H9 (cell line): ENCODE data around the gene OR12D1. TPM values are rescaled to one million over a fixed set of nuclear protein-coding genes. Genes with fewer than 3 reads are reported as not detected.

Source experiments
- DNase-seq: peaks from one replicate; pipeline ENCODE4 v3.0.0-alpha.2; 2017
- H2AFZ ChIP-seq: one replicate; pipeline ENCODE4 v1.6.1; 2013; ENCODE audit warnings: mild to moderate bottlenecking, low read length, control low read depth, moderate library complexity
- H2AK5ac ChIP-seq: 2 replicates; pipeline ENCODE4 v1.6.1; 2013; ENCODE audit warnings: low read length, control low read depth, mixed read lengths; ENCODE audit not compliant: insufficient read length
- H2BK120ac ChIP-seq: one replicate; pipeline ENCODE4 v1.6.1; 2013; ENCODE audit warnings: low read depth, mild to moderate bottlenecking, low read length, control low read depth, inconsistent platforms; ENCODE audit not compliant: poor library complexity, severe bottlenecking
- H2BK12ac ChIP-seq: 2 replicates; pipeline ENCODE4 v1.6.1; 2013; ENCODE audit warnings: low read length, control low read depth, mixed read lengths, low read depth; ENCODE audit not compliant: insufficient read length
- H2BK15ac ChIP-seq: 2 replicates; pipeline ENCODE4 v1.6.1; 2013; ENCODE audit warnings: low read depth, low read length, control low read depth
- H2BK20ac ChIP-seq: one replicate; pipeline ENCODE4 v1.6.1; 2013; ENCODE audit warnings: low read depth, mild to moderate bottlenecking, low read length, control low read depth, inconsistent platforms; ENCODE audit not compliant: poor library complexity, severe bottlenecking
- H2BK5ac ChIP-seq: 2 replicates; pipeline ENCODE4 v1.6.1; 2013; ENCODE audit warnings: low read length, control low read depth, mixed read lengths; ENCODE audit not compliant: insufficient read length
- H3K14ac ChIP-seq: 2 replicates; pipeline ENCODE4 v1.6.1; 2013; ENCODE audit warnings: low read length, control low read depth; ENCODE audit not compliant: insufficient read depth
- H3K18ac ChIP-seq: 2 replicates; pipeline ENCODE4 v1.6.1; 2013; ENCODE audit warnings: low read depth, mild to moderate bottlenecking, mixed read lengths, low read length, control low read depth; ENCODE audit not compliant: insufficient read length
- H3K23ac ChIP-seq: 2 replicates; pipeline ENCODE4 v1.6.1; 2013; ENCODE audit warnings: low read length, control low read depth, mixed read lengths, low read depth; ENCODE audit not compliant: insufficient read length
- H3K23me2 ChIP-seq: 2 replicates; pipeline ENCODE4 v1.6.1; 2013; ENCODE audit warnings: low read depth, mild to moderate bottlenecking, mixed read lengths, low read length, control low read depth; ENCODE audit not compliant: insufficient read length, poor library complexity, severe bottlenecking
- H3K27ac ChIP-seq: 2 replicates; pipeline ENCODE4 v1.5.1; 2013; ENCODE audit warnings: low read length, control low read depth, mixed read lengths, low read depth; ENCODE audit not compliant: insufficient read length
- H3K27me3 ChIP-seq: 2 replicates; pipeline ENCODE4 v1.6.1; 2013; ENCODE audit warnings: low read length, control low read depth, inconsistent platforms; ENCODE audit not compliant: insufficient read depth
- H3K4ac ChIP-seq: 2 replicates; pipeline ENCODE4 v1.6.1; 2013; ENCODE audit warnings: low read depth, mild to moderate bottlenecking, control low read depth, inconsistent platforms, low read length, moderate library complexity
- H3K4me1 ChIP-seq: 2 replicates; pipeline ENCODE4 v1.6.1; 2013; ENCODE audit warnings: low read length, control low read depth, inconsistent platforms; ENCODE audit not compliant: insufficient read depth
- H3K4me2 ChIP-seq: 2 replicates; pipeline ENCODE4 v1.6.1; 2013; ENCODE audit warnings: low read length, control low read depth, mixed read lengths; ENCODE audit not compliant: insufficient read length, insufficient read depth
- H3K56ac ChIP-seq: 2 replicates; pipeline ENCODE4 v1.6.1; 2013; ENCODE audit warnings: low read depth, mild to moderate bottlenecking, mixed read lengths, low read length, control low read depth; ENCODE audit not compliant: insufficient read length
- H3K79me1 ChIP-seq: 2 replicates; pipeline ENCODE4 v1.6.1; 2013; ENCODE audit warnings: low read depth, mild to moderate bottlenecking, moderate library complexity, low read length, control low read depth, inconsistent platforms; ENCODE audit not compliant: insufficient read depth, poor library complexity, severe bottlenecking
- H3K79me2 ChIP-seq: 2 replicates; pipeline ENCODE4 v1.6.1; 2013; ENCODE audit warnings: low read length, control low read depth, inconsistent platforms; ENCODE audit not compliant: insufficient read depth
- H3K9ac ChIP-seq: 2 replicates; pipeline ENCODE4 v1.6.1; 2013; ENCODE audit warnings: low read length, control low read depth, mixed read lengths; ENCODE audit not compliant: insufficient read length; ENCODE audit errors: extremely low read depth
- H3K9me3 ChIP-seq: one replicate; pipeline ENCODE4 v1.6.1; 2013; ENCODE audit warnings: low read depth, low read length, inconsistent platforms; ENCODE audit not compliant: control insufficient read depth
- H3T11ph ChIP-seq: one replicate; pipeline ENCODE4 v1.6.1; 2013; ENCODE audit warnings: mild to moderate bottlenecking, low read length, control low read depth, inconsistent platforms
- H4K20me1 ChIP-seq: one replicate; pipeline ENCODE4 v1.6.1; 2013; ENCODE audit not compliant: control insufficient read depth, insufficient read length, insufficient read depth
- H4K5ac ChIP-seq: 2 replicates; pipeline ENCODE4 v1.6.1; 2013; ENCODE audit warnings: low read depth, mild to moderate bottlenecking, mixed read lengths, low read length, control low read depth; ENCODE audit not compliant: insufficient read length
- H4K8ac ChIP-seq: replicated peaks from 2 replicates; pipeline ENCODE4 v1.6.1; 2013; ENCODE audit warnings: low read length, control low read depth, mixed read lengths, low read depth; ENCODE audit not compliant: insufficient read length
- H4K91ac ChIP-seq: 2 replicates; pipeline ENCODE4 v1.6.1; 2013; ENCODE audit warnings: low read depth, mild to moderate bottlenecking, moderate library complexity, mixed read lengths, low read length, control low read depth; ENCODE audit not compliant: insufficient read length
- H3K27ac Mint-ChIP-seq, 3 experiments: 2 replicates in 2 of 3; 3 replicates in 1 of 3; pipeline ENCODE4 v1.8.0; 2020 to 2021; ENCODE audit warnings: mixed read lengths in 3 of 3, mild to moderate bottlenecking in 1 of 3, moderate library complexity in 1 of 3
- H3K27me3 Mint-ChIP-seq: 2 replicates; pipeline ENCODE4 v1.8.0; 2021; ENCODE audit warnings: low read depth, mild to moderate bottlenecking, moderate library complexity, mixed read lengths
- H3K36me3 Mint-ChIP-seq, 3 experiments: 2 replicates in 2 of 3; 3 replicates in 1 of 3; pipeline ENCODE4 v1.8.0; 2020 to 2021; ENCODE audit warnings: low read depth in 3 of 3, mixed read lengths in 3 of 3; ENCODE audit not compliant: insufficient read depth in 1 of 3
- H3K4me1 Mint-ChIP-seq, 2 experiments: 2 replicates each; pipeline ENCODE4 v1.8.0; 2020; ENCODE audit warnings: mixed read lengths in 2 of 2
- H3K4me3 Mint-ChIP-seq, 2 experiments: 2 replicates in 1 of 2; 3 replicates in 1 of 2; pipeline ENCODE4 v1.8.0; 2020 to 2021; ENCODE audit warnings: mild to moderate bottlenecking in 2 of 2, mixed read lengths in 2 of 2, moderate library complexity in 1 of 2
- H3K9me3 Mint-ChIP-seq, 2 experiments: 2 replicates in 1 of 2; 3 replicates in 1 of 2; pipeline ENCODE4 v1.8.0; 2020; ENCODE audit warnings: mild to moderate bottlenecking in 2 of 2, mixed read lengths in 2 of 2, moderate library complexity in 1 of 2
- WGBS: extraction: QIAGEN DNeasy Blood & Tissue Kit; methylation state at CpG from one replicate; pipeline ENCODE4 v1.1.7; 2013; ENCODE audit warnings: missing lambda C conversion rate, low lambda C conversion rate, mixed read lengths; ENCODE audit not compliant: insufficient read length; ENCODE audit errors: extremely low coverage; 5-methylcytosine and 5-hydroxymethylcytosine counted together
- total RNA-seq: library from RNA; stranded (reverse); gene quantifications from 2 replicates; pipeline ENCODE4 v1.2.1, GENCODE V29; 2021
- TF ChIP-seq, protein P1 (sequence below): fragments of 200-600 bp; sonication (generic); conservative IDR thresholded peaks from 3 replicates; pipeline ENCODE4 v1.8.0; 2021; ENCODE audit warnings: antibody characterized with exemption, mild to moderate bottlenecking

The OR12D1 gene
- total RNA-seq, 1 experiment from 2014 or later, result not detected

DNA sequence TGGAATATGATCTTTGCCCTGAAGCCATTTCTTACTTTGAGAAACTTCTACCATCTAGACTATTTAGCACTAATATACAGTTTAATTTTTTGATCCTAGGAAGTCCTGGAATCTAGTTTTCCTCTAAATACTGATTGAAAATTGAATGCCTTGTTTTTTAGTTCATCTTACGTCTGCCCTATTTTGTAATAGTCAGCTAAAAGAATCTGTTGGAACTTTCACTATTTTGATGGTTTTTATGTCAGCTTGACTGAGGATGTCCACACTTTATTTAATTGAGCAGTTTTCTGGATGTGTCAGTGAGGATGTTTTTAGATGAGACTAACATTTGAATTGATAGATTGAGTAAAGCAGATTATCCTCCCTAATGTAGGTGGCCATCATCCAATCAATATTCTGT, 10.9 kb upstream of the OR12D1 start:
- no peak for DNase-seq
- H3K4me1 ChIP-seq, result no peaks in the 10 kb centered on the region
- H3K4me1 Mint-ChIP-seq, result no peaks in the 10 kb centered on the region
- no peak overlapping the region for H3K4me2 ChIP-seq
- H4K20me1 ChIP-seq, result no peaks in the 10 kb centered on the region
- H2BK20ac ChIP-seq, result no peak overlapping the region
- H3K79me2 ChIP-seq, result no peaks in the 10 kb centered on the region
- H3K9me3 ChIP-seq, result no peaks in the 10 kb centered on the region
- no peak overlapping the region for H3K27ac ChIP-seq
- WGBS, result no CpG with 5 or more reads among the region's 1 CpG
- H2BK15ac ChIP-seq, result no peak overlapping the region
- no peak overlapping the region for H3K4me3 Mint-ChIP-seq
- H2BK120ac ChIP-seq, result no peak overlapping the region
- H2AK5ac ChIP-seq, result no peak overlapping the region
- H3K14ac ChIP-seq, result no peak overlapping the region
- H4K91ac ChIP-seq, result no peak overlapping the region
- no peaks in the 10 kb centered on the region for H3K27me3 Mint-ChIP-seq
- H3K23me2 ChIP-seq, result no peaks in the 10 kb centered on the region
- no peak overlapping the region for H3K56ac ChIP-seq
- no peak overlapping the region for H3K4ac ChIP-seq
- no peaks in the 10 kb centered on the region for H3K27me3 ChIP-seq
- no peaks in the 10 kb centered on the region for H3K79me1 ChIP-seq
- no peak overlapping the region for H3K23ac ChIP-seq
- no peak overlapping the region for H2BK5ac ChIP-seq
- TF ChIP-seq, protein P1, sequence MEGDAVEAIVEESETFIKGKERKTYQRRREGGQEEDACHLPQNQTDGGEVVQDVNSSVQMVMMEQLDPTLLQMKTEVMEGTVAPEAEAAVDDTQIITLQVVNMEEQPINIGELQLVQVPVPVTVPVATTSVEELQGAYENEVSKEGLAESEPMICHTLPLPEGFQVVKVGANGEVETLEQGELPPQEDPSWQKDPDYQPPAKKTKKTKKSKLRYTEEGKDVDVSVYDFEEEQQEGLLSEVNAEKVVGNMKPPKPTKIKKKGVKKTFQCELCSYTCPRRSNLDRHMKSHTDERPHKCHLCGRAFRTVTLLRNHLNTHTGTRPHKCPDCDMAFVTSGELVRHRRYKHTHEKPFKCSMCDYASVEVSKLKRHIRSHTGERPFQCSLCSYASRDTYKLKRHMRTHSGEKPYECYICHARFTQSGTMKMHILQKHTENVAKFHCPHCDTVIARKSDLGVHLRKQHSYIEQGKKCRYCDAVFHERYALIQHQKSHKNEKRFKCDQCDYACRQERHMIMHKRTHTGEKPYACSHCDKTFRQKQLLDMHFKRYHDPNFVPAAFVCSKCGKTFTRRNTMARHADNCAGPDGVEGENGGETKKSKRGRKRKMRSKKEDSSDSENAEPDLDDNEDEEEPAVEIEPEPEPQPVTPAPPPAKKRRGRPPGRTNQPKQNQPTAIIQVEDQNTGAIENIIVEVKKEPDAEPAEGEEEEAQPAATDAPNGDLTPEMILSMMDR, result no peak
- H3K9me3 Mint-ChIP-seq, result peaks cover 3 to 6% of the 10 kb centered on the region in 2 experiments; a peak in 3 of 5 replicates
- H3K27ac Mint-ChIP-seq, result no peak overlapping the region
- no peak overlapping the region for H3T11ph ChIP-seq
- no peak overlapping the region for H2AFZ ChIP-seq
- H4K5ac ChIP-seq, result no peak overlapping the region
- H3K9ac ChIP-seq, result no peak overlapping the region
- no peak overlapping the region for H2BK12ac ChIP-seq
- H4K8ac ChIP-seq, result no peak overlapping the region
- H3K36me3 Mint-ChIP-seq, result no peaks in the 10 kb centered on the region; a peak in 1 of 7 replicates
- no peak overlapping the region for H3K18ac ChIP-seq
